Measurements from ENCODE around the gene GPBAR1.

The GPBAR1 gene

GRCh38 chr2:218260742-218261422, at the start of gene GPBAR1:
GPBAR1 (plus strand) TSS chr2:218261015; CDS start chr2:218262725, 1,710 bp downstream.
- Histone ChIP-seq H2AFZ (ENCODE audit: low read depth, low read length) (no peak within 1 kb of the TSS), H3K27ac (ENCODE audit: low read length) (no peak within 1 kb of the TSS), H3K36me3 (ENCODE audit: insufficient read depth, low read length) (peaks cover 34% of the 10 kb centered on the region), H3K9ac (ENCODE audit: low read depth, low read length) (no peak within 1 kb of the TSS), H3K27me3 (ENCODE audit: insufficient read depth, low read length, poor library complexity) (no peaks in the 10 kb centered on the region), H3K4me3 (ENCODE audit: low read depth in 1 of 2, low read length in 2 of 2) (no peak within 1 kb of the TSS), H3K9me3 (ENCODE audit: insufficient read depth, low read length, severe bottlenecking) (no peaks in the 10 kb centered on the region), H3K79me2 (ENCODE audit: insufficient read depth, low read length) (0 out of 2 replicates have a peak, but pooled peaks cover 2% of the 10 kb centered on the region), H4K20me1 (ENCODE audit: insufficient read depth, low read length) (peaks cover 18% of the 10 kb centered on the region), H3K4me2 (ENCODE audit: insufficient read depth, low read length) (no peak within 1 kb of the TSS), H3K4me1 (ENCODE audit: insufficient read depth, low read length) (peaks cover 7% of the 10 kb centered on the region; the same call in 1 of the 2 replicates)
- ATAC-seq (ENCODE audit: insufficient read depth, low read depth), result no peak
- no peak for DNase-seq
- TF ChIP-seq EZH2 (IDR thresholded peaks at IDR 0.05; ENCODE audit: borderline replicate concordance, low read depth, low read length, severe bottlenecking), result no peak
- TF ChIP-seq CTCF (IDR thresholded peaks at IDR 0.05; ENCODE audit: borderline replicate concordance, extremely low read depth, low read length, poor library complexity, severe bottlenecking), result no peak

GRCh38 chr2:218214116-218214515, 46.7 kb upstream of the GPBAR1 start:
- no peaks in the 10 kb centered on the region for H3K9me3 ChIP-seq (ENCODE audit: insufficient read depth, low read length, severe bottlenecking)
- H3K4me2 ChIP-seq (ENCODE audit: insufficient read depth, low read length), result no peak overlapping the region
- no peak overlapping the region for H2AFZ ChIP-seq (ENCODE audit: low read depth, low read length)
- peaks cover 22% of the 10 kb centered on the region for H3K4me1 ChIP-seq (ENCODE audit: insufficient read depth, low read length)
- H3K4me3 ChIP-seq (ENCODE audit: low read depth in 1 of 2, low read length in 2 of 2), result no peak overlapping the region
- peaks cover 20% of the 10 kb centered on the region for H3K79me2 ChIP-seq (ENCODE audit: insufficient read depth, low read length)
- H3K27me3 ChIP-seq (ENCODE audit: insufficient read depth, low read length, poor library complexity), result no peaks in the 10 kb centered on the region
- ATAC-seq (ENCODE audit: insufficient read depth, low read depth) (no peak), DNase-seq (no peak)
- no peak for TF ChIP-seq EZH2 (IDR thresholded peaks at IDR 0.05; ENCODE audit: borderline replicate concordance, low read depth, low read length, severe bottlenecking)
- no peak for TF ChIP-seq CTCF (IDR thresholded peaks at IDR 0.05; ENCODE audit: borderline replicate concordance, extremely low read depth, low read length, poor library complexity, severe bottlenecking)
- no peak overlapping the region for H3K9ac ChIP-seq (ENCODE audit: low read depth, low read length)
- peaks cover 13% of the 10 kb centered on the region; the same call in 1 of the 2 replicates for H4K20me1 ChIP-seq (ENCODE audit: insufficient read depth, low read length)
- no peak overlapping the region for H3K27ac ChIP-seq (ENCODE audit: low read length)
- no peaks in the 10 kb centered on the region; the same call in 1 of the 2 replicates for H3K36me3 ChIP-seq (ENCODE audit: insufficient read depth, low read length)

- peak overlapping the region; percentile 22 to 72; a peak in 3 of 4 replicates for H3K4me3 ChIP-seq (ENCODE audit: low read depth in 1 of 2, low read length in 2 of 2)
- peak overlapping the region; percentile 74 for H3K27ac ChIP-seq (ENCODE audit: low read length)
- no peaks in the 10 kb centered on the region for H3K27me3 ChIP-seq (ENCODE audit: insufficient read depth, low read length, poor library complexity)
- H3K9ac ChIP-seq (ENCODE audit: low read depth, low read length), result peak overlapping the region; percentile 54
- H3K4me2 ChIP-seq (ENCODE audit: insufficient read depth, low read length), result peak overlapping the region; percentile 71
- H3K4me1 ChIP-seq (ENCODE audit: insufficient read depth, low read length), result peaks cover 44% of the 10 kb centered on the region
- peaks cover 35% of the 10 kb centered on the region for H4K20me1 ChIP-seq (ENCODE audit: insufficient read depth, low read length)
- ATAC-seq (ENCODE audit: insufficient read depth, low read depth) (no peak), DNase-seq (no peak)
- TF ChIP-seq CTCF (IDR thresholded peaks at IDR 0.05; ENCODE audit: borderline replicate concordance, extremely low read depth, low read length, poor library complexity, severe bottlenecking), result no peak
- no peak for TF ChIP-seq EZH2 (IDR thresholded peaks at IDR 0.05; ENCODE audit: borderline replicate concordance, low read depth, low read length, severe bottlenecking)
- H3K36me3 ChIP-seq (ENCODE audit: insufficient read depth, low read length), result peaks cover 19% of the 10 kb centered on the region
- peak overlapping the region; percentile 85 for H2AFZ ChIP-seq (ENCODE audit: low read depth, low read length)
- peaks cover 42% of the 10 kb centered on the region for H3K79me2 ChIP-seq (ENCODE audit: insufficient read depth, low read length)
- no peaks in the 10 kb centered on the region for H3K9me3 ChIP-seq (ENCODE audit: insufficient read depth, low read length, severe bottlenecking)
Measured at GRCh38 chr2:218216336-218216673, 44.5 kb upstream of the GPBAR1 start.

Measured in DND-41 (cell line).